HEK293 (cell line): Measurements from ENCODE around the gene RARS1.

Experiments
- ZNF239 ChIP-seq: fragments of 450-650 bp; formaldehyde crosslinking; IDR thresholded peaks from 2 replicates; pipeline ENCODE4 v1.5.1; 2016; ENCODE audit warnings: missing biosample characterization, missing genetic modification characterization
- ZNF274 ChIP-seq, 2 experiments: fragments of 200-500 bp in 1 of 2; fragments of 450-650 bp in 1 of 2; sonication (Bioruptor generic) in 1 of 2; formaldehyde crosslinking in 1 of 2; IDR thresholded peaks; 2 replicates each; pipeline versions ENCODE4 v1.5.1 to v1.6.1; 2014 to 2016; ENCODE audit warnings: borderline replicate concordance in 1 of 2, inconsistent platforms in 1 of 2, low read length in 1 of 2, missing biosample characterization in 1 of 2, missing genetic modification characterization in 1 of 2
- ZNF394 ChIP-seq: fragments of 450-650 bp; formaldehyde crosslinking; IDR thresholded peaks from 2 replicates; pipeline ENCODE4 v1.5.1; 2016; ENCODE audit warnings: missing biosample characterization, missing genetic modification characterization, mild to moderate bottlenecking, moderate library complexity, borderline replicate concordance
- ZNF48 ChIP-seq: fragments of 450-650 bp; formaldehyde crosslinking; IDR thresholded peaks from 2 replicates; pipeline ENCODE4 v1.5.1; 2016; ENCODE audit warnings: missing biosample characterization, missing genetic modification characterization
- ZNF658 ChIP-seq: fragments of 450-650 bp; formaldehyde crosslinking; IDR thresholded peaks from 2 replicates; pipeline ENCODE4; 2016; ENCODE audit warnings: missing biosample characterization, missing genetic modification characterization
- ZNF777 ChIP-seq: fragments of 450-650 bp; formaldehyde crosslinking; IDR thresholded peaks from 2 replicates; pipeline ENCODE4 v1.5.1; 2017; ENCODE audit warnings: missing biosample characterization, missing genetic modification characterization, borderline replicate concordance
- ZXDB ChIP-seq: fragments of 450-650 bp; formaldehyde crosslinking; IDR thresholded peaks from 2 replicates; pipeline ENCODE4 v1.5.1; 2016; ENCODE audit warnings: missing biosample characterization, missing genetic modification characterization
- TF ChIP-seq, protein P1 (sequence below): fragments of 450-650 bp; formaldehyde crosslinking; IDR thresholded peaks from 2 replicates; pipeline ENCODE4 v1.5.1; 2016; ENCODE audit warnings: missing biosample characterization, missing genetic modification characterization
- TF ChIP-seq, protein P2 (sequence below): fragments of 450-650 bp; formaldehyde crosslinking; IDR thresholded peaks from 2 replicates; pipeline ENCODE4 v1.5.1; 2016; ENCODE audit warnings: missing biosample characterization, missing genetic modification characterization
- TF ChIP-seq, protein P3 (sequence below): fragments of 450-650 bp; formaldehyde crosslinking; IDR thresholded peaks from 2 replicates; pipeline ENCODE4 v1.5.1; 2016; ENCODE audit warnings: missing biosample characterization, missing genetic modification characterization
- TF ChIP-seq, protein P4 (sequence below): fragments of 450-650 bp; IDR thresholded peaks from 2 replicates; pipeline ENCODE4 v1.5.1; 2018; ENCODE audit warnings: missing biosample characterization, missing genetic modification characterization
- TF ChIP-seq, protein P5 (sequence below): fragments of 450-650 bp; formaldehyde crosslinking; IDR thresholded peaks from 2 replicates; pipeline ENCODE4 v1.5.1; 2016; ENCODE audit warnings: missing biosample characterization, missing genetic modification characterization, low read depth

DNA sequence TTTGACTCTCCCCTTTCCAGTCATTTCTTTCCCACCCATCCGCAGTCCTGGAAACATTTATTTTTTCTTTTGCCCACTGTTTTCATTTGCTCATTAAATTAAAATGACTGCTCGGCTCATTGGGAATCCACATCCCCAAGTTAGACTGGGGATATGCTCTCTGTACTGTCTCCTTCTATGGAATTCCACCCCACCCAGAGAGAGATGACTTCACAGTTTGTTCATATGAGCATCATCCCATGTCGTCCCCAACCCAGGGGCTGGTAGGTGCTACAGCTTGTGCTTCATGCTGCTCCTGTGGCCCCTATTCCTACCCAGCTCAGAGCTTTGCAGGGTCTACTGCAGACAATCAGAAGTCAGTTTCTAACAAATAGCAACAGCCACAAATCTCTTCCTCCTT is 16.5 kb upstream of the RARS1 start:
- TF ChIP-seq, protein P1, sequence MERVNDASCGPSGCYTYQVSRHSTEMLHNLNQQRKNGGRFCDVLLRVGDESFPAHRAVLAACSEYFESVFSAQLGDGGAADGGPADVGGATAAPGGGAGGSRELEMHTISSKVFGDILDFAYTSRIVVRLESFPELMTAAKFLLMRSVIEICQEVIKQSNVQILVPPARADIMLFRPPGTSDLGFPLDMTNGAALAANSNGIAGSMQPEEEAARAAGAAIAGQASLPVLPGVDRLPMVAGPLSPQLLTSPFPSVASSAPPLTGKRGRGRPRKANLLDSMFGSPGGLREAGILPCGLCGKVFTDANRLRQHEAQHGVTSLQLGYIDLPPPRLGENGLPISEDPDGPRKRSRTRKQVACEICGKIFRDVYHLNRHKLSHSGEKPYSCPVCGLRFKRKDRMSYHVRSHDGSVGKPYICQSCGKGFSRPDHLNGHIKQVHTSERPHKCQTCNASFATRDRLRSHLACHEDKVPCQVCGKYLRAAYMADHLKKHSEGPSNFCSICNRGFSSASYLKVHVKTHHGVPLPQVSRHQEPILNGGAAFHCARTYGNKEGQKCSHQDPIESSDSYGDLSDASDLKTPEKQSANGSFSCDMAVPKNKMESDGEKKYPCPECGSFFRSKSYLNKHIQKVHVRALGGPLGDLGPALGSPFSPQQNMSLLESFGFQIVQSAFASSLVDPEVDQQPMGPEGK (tag by site-specific recombination), result no peak
- TF ChIP-seq, protein P2, sequence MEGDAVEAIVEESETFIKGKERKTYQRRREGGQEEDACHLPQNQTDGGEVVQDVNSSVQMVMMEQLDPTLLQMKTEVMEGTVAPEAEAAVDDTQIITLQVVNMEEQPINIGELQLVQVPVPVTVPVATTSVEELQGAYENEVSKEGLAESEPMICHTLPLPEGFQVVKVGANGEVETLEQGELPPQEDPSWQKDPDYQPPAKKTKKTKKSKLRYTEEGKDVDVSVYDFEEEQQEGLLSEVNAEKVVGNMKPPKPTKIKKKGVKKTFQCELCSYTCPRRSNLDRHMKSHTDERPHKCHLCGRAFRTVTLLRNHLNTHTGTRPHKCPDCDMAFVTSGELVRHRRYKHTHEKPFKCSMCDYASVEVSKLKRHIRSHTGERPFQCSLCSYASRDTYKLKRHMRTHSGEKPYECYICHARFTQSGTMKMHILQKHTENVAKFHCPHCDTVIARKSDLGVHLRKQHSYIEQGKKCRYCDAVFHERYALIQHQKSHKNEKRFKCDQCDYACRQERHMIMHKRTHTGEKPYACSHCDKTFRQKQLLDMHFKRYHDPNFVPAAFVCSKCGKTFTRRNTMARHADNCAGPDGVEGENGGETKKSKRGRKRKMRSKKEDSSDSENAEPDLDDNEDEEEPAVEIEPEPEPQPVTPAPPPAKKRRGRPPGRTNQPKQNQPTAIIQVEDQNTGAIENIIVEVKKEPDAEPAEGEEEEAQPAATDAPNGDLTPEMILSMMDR (tag by site-specific recombination), result no peak
- TF ChIP-seq ZNF394 (tag by site-specific recombination) (no peak), ZNF274 (IDR thresholded peaks at IDR 0.05; ENCODE audit: low read length) (no peak), ZNF274 (tag by site-specific recombination; IDR thresholded peaks at IDR 0.05; ENCODE audit: borderline replicate concordance) (no peak), ZXDB (tag by site-specific recombination) (no peak), ZNF48 (tag by site-specific recombination) (no peak), ZNF239 (tag by site-specific recombination) (no peak), ZNF658 (tag by site-specific recombination) (no peak), ZNF777 (no peak)
- TF ChIP-seq, protein P3, sequence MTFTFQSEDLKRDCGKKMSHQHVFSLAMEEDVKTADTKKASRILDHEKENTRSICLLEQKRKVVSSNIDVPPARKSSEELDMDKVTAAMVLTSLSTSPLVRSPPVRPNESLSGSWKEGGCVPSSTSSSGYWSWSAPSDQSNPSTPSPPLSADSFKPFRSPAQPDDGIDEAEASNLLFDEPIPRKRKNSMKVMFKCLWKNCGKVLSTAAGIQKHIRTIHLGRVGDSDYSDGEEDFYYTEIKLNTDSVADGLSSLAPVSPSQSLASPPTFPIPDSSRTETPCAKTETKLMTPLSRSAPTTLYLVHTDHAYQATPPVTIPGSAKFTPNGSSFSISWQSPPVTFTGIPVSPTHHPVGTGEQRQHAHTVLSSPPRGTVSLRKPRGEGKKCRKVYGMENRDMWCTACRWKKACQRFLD, result no peak
- TF ChIP-seq, protein P4, sequence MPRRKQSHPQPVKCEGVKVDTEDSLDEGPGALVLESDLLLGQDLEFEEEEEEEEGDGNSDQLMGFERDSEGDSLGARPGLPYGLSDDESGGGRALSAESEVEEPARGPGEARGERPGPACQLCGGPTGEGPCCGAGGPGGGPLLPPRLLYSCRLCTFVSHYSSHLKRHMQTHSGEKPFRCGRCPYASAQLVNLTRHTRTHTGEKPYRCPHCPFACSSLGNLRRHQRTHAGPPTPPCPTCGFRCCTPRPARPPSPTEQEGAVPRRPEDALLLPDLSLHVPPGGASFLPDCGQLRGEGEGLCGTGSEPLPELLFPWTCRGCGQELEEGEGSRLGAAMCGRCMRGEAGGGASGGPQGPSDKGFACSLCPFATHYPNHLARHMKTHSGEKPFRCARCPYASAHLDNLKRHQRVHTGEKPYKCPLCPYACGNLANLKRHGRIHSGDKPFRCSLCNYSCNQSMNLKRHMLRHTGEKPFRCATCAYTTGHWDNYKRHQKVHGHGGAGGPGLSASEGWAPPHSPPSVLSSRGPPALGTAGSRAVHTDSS (tag by site-specific recombination), result no peak
- TF ChIP-seq, protein P5, sequence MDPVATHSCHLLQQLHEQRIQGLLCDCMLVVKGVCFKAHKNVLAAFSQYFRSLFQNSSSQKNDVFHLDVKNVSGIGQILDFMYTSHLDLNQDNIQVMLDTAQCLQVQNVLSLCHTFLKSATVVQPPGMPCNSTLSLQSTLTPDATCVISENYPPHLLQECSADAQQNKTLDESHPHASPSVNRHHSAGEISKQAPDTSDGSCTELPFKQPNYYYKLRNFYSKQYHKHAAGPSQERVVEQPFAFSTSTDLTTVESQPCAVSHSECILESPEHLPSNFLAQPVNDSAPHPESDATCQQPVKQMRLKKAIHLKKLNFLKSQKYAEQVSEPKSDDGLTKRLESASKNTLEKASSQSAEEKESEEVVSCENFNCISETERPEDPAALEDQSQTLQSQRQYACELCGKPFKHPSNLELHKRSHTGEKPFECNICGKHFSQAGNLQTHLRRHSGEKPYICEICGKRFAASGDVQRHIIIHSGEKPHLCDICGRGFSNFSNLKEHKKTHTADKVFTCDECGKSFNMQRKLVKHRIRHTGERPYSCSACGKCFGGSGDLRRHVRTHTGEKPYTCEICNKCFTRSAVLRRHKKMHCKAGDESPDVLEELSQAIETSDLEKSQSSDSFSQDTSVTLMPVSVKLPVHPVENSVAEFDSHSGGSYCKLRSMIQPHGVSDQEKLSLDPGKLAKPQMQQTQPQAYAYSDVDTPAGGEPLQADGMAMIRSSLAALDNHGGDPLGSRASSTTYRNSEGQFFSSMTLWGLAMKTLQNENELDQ, result no peak
